ENCODE results near the gene SEC11A.

DNA sequence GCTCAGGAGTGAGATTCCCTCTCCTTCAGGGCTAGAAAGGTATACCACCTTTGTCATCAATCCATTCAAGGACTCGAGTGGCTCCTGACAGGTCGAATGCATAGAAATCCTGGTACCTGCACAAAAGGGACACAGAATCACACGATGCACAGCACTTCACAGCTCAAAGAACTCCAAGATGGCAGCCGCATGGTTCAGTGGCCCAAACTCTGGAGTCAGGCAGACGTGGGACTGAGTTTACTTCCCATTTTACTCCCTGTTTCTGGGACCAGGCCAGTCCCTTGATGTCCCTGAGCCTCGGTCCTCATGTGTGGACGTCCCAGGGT lies 62.4 kb downstream of the SEC11A start:
- TF ChIP-seq, protein P1, sequence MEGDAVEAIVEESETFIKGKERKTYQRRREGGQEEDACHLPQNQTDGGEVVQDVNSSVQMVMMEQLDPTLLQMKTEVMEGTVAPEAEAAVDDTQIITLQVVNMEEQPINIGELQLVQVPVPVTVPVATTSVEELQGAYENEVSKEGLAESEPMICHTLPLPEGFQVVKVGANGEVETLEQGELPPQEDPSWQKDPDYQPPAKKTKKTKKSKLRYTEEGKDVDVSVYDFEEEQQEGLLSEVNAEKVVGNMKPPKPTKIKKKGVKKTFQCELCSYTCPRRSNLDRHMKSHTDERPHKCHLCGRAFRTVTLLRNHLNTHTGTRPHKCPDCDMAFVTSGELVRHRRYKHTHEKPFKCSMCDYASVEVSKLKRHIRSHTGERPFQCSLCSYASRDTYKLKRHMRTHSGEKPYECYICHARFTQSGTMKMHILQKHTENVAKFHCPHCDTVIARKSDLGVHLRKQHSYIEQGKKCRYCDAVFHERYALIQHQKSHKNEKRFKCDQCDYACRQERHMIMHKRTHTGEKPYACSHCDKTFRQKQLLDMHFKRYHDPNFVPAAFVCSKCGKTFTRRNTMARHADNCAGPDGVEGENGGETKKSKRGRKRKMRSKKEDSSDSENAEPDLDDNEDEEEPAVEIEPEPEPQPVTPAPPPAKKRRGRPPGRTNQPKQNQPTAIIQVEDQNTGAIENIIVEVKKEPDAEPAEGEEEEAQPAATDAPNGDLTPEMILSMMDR (IDR thresholded peaks at IDR 0.05) = no peak
- TF ChIP-seq POLR2AphosphoS5 (IDR thresholded peaks at IDR 0.05) (no peak), EP300 (IDR thresholded peaks at IDR 0.05; ENCODE audit: low read depth) (no peak), POLR2A (IDR thresholded peaks at IDR 0.05) (no peak)
